ENCODE data around the gene S100Z.

GRCh38 chr5:76801159-76801802, 48.5 kb upstream of the S100Z start:
- TF ChIP-seq CTCF (IDR thresholded peaks at IDR 0.05) (no peak), POLR2AphosphoS5 (IDR thresholded peaks at IDR 0.05) (no peak), POLR2A (IDR thresholded peaks at IDR 0.05) (no peak), EP300 (IDR thresholded peaks at IDR 0.05) (no peak)

All from stomach (tissue), 4 donors.